LNCAP (cell line): ENCODE data around the gene KCTD12.

Experiments used
- CTCF ChIP-seq: fragments of 450-650 bp; IDR thresholded peaks from 2 replicates; pipeline ENCODE4 v1.5.1; 2017; ENCODE audit warnings: mild to moderate bottlenecking

KCTD12 gene

GRCh38 chr13:76885203-76886004, 801 bp downstream of the KCTD12 start:
- peak; percentile 51 for TF ChIP-seq CTCF

GRCh38 chr13:76884907-76885202, 1.4 kb downstream of the KCTD12 start:
- no peak for TF ChIP-seq CTCF

GRCh38 chr13:76884186-76884906, 1.9 kb downstream of the KCTD12 start:
- TF ChIP-seq CTCF: no peak; the same call in 1 of the 2 replicates

GRCh38 chr13:76883236-76883635, 3.0 kb downstream of the KCTD12 start:
- no peak for TF ChIP-seq CTCF

- TF ChIP-seq CTCF: no peak
These were observed 3.8 kb downstream of the KCTD12 start for GRCh38 chr13:76882431-76882830.

- no peak for TF ChIP-seq CTCF
These were observed 6.3 kb downstream of the KCTD12 start for GRCh38 chr13:76879883-76880270.

- no peak for TF ChIP-seq CTCF
These were observed 6.9 kb downstream of the KCTD12 start for GRCh38 chr13:76879203-76879882.
